ENCODE measurements around the gene TBC1D5.

DNA sequence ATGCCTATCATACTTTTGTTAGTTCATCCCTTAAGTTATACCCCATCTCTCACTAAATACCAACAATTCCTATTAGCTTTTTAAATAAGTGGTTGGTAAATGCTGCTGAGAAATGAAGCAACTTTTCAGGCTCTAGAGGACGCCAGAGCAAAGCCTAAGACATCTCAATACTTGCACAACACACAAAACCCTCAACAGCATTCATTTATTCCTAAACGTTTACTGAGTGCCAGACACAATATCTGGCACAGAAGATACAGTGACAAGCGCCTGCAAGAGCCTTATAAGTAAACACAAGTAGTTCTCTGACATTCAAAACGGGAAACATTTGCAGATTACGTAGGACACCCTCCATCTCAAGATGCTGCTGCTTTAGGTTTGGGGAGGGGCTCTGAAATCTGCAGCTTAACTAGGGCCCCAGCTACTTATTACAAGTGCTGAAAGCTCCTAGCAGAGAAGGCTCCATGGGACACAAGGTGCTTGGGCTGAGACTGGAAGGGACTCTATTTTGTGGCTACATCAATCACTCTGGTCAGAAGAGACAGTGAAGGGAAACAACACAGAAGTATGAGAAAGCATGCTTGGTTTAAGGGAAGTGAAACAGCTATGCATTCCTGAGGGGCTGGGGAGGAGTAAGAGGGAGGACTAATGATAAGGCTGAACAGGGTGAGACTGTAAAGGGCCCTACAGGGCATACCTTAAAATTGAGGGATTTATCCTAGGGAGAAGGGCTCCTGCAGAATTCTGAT lies 546.4 kb downstream of the TBC1D5 start:
- TF ChIP-seq GATA2 (IDR thresholded peaks at IDR 0.05; ENCODE audit: low read depth, low read length) = no peak
- TF ChIP-seq GATA3 (IDR thresholded peaks at IDR 0.05; ENCODE audit: low read depth, low read length) = no peak
